SK-N-SH (cell line): ENCODE data around the gene CZIB. TPM values are rescaled to one million over a fixed set of nuclear protein-coding genes. Genes with fewer than 3 reads are reported as not detected.

Experiments
- CTCF ChIA-PET: fragments of 300-600, 350-600 bp; formaldehyde crosslinking; extraction: SDS; loops from one replicate; lab custom pipeline; 2021; lab: Yijun Ruan, JAX
- POLR2A ChIA-PET: fragments of 350-600 bp; sonication (Branson Sonifier 250); formaldehyde crosslinking; extraction: SDS; loops from one replicate; lab custom pipeline; 2020; ENCODE audit warnings: antibody characterized with exemption, inconsistent platforms; lab: Yijun Ruan, JAX
- DNase-seq: peaks from one replicate; pipeline ENCODE4 v3.0.0; 2012
- H2AFZ ChIP-seq: fragments of 200-600 bp; sonication (generic); 2 replicates; pipeline ENCODE4 v1.8.1; 2016; ENCODE audit warnings: antibody characterized with exemption, mild to moderate bottlenecking, low read depth
- H3F3A ChIP-seq: fragments of 200-600 bp; sonication (generic); replicated peaks from 2 replicates; pipeline ENCODE3; 2016; ENCODE audit warnings: antibody characterized with exemption, mild to moderate bottlenecking; ENCODE audit not compliant: insufficient read depth
- H3K27ac ChIP-seq, 2 experiments: fragments of 200-500 bp in 1 of 2; fragments of 200-600 bp in 1 of 2; sonication (Bioruptor generic) in 1 of 2; sonication (generic), shearing (Covaris generic) in 1 of 2; 2 replicates each; pipeline versions ENCODE4 v1.5.1 to v1.6.1; 2014 to 2016; ENCODE audit warnings: low read depth in 2 of 2, inconsistent platforms in 1 of 2, low read length in 1 of 2, mild to moderate bottlenecking in 1 of 2, mixed read lengths in 1 of 2
- H3K27me3 ChIP-seq: fragments of 200-600 bp; sonication (generic), shearing (Covaris generic); 2 replicates; pipeline ENCODE4 v1.6.1; 2016; ENCODE audit warnings: mixed run types; ENCODE audit not compliant: insufficient read depth
- H3K36me3 ChIP-seq, 2 experiments: fragments of 200-500 bp in 1 of 2; fragments of 200-600 bp in 1 of 2; sonication (Bioruptor generic) in 1 of 2; sonication (generic) in 1 of 2; replicated peaks in 1 of 2; 2 replicates each; pipeline versions ENCODE3 to v1.5.1; 2014 to 2016; ENCODE audit warnings: low read length in 1 of 2, mild to moderate bottlenecking in 1 of 2; ENCODE audit not compliant: insufficient read depth in 2 of 2, control insufficient read depth in 1 of 2
- H3K4me1 ChIP-seq, 2 experiments: fragments of 200-500 bp in 1 of 2; fragments of 200-600 bp in 1 of 2; sonication (Bioruptor generic) in 1 of 2; sonication (generic), shearing (Covaris generic) in 1 of 2; 2 replicates each; pipeline versions ENCODE4 v1.5.1 to v1.6.1; 2014 to 2016; ENCODE audit warnings: low read depth in 1 of 2, low read length in 1 of 2, mixed run types in 1 of 2; ENCODE audit not compliant: insufficient read depth in 2 of 2, control insufficient read depth in 1 of 2
- H3K4me2 ChIP-seq: fragments of 200-600 bp; sonication (generic), shearing (Covaris generic); 2 replicates; pipeline ENCODE4 v1.6.1; 2017; ENCODE audit warnings: mixed run types
- H3K4me3 ChIP-seq, 2 experiments: fragments of 200-500 bp in 1 of 2; fragments of 200-600 bp in 1 of 2; sonication (Bioruptor generic) in 1 of 2; sonication (generic), shearing (Covaris generic) in 1 of 2; 2 replicates each; pipeline versions ENCODE4 v1.5.1 to v1.8.1; 2014 to 2016; ENCODE audit warnings: low read depth in 2 of 2, inconsistent platforms in 1 of 2, low read length in 1 of 2, mild to moderate bottlenecking in 1 of 2, mixed read lengths in 1 of 2, moderate library complexity in 1 of 2
- H3K79me2 ChIP-seq: fragments of 200-600 bp; sonication (generic); 2 replicates; pipeline ENCODE4 v1.8.1; 2017; ENCODE audit warnings: mild to moderate bottlenecking; ENCODE audit not compliant: insufficient read depth
- H3K9ac ChIP-seq: fragments of 200-600 bp; sonication (generic); 2 replicates; pipeline ENCODE4 v1.6.1; 2017; ENCODE audit warnings: mixed run types
- H3K9me2 ChIP-seq: fragments of 200-600 bp; sonication (generic); 2 replicates; pipeline ENCODE4 v1.6.1; 2017; ENCODE audit warnings: mixed run types
- H3K9me3 ChIP-seq: fragments of 200-600 bp; sonication (generic); 2 replicates; pipeline ENCODE4 v1.6.1; 2017; ENCODE audit warnings: mixed run types, mild to moderate bottlenecking, moderate library complexity
- H4K20me1 ChIP-seq: fragments of 200-600 bp; sonication (generic); 2 replicates; pipeline ENCODE4 v1.6.1; 2017; ENCODE audit warnings: mild to moderate bottlenecking, mixed run types; ENCODE audit not compliant: insufficient read depth
- CHD2 ChIP-seq: fragments of 150-350 bp; IDR thresholded peaks from 2 replicates; pipeline ENCODE4 v1.6.1; 2018; ENCODE audit warnings: low read length; ENCODE audit not compliant: partially characterized antibody
- ELF1 ChIP-seq: IDR thresholded peaks from 2 replicates; pipeline ENCODE4 v1.4.0; 2012
- EZH2phosphoT487 ChIP-seq: fragments of 200-600 bp; sonication (generic); IDR thresholded peaks from 2 replicates; pipeline ENCODE4 v1.6.1; 2017; ENCODE audit warnings: low read depth, mixed run types, mild to moderate bottlenecking, antibody characterized with exemption, moderate library complexity, borderline replicate concordance
- FOSL2 ChIP-seq: IDR thresholded peaks from 2 replicates; pipeline ENCODE4 v1.4.0; 2012; ENCODE audit warnings: low read depth, mild to moderate bottlenecking, moderate library complexity, borderline replicate concordance
- FOXJ3 ChIP-seq: sonication (generic); formaldehyde crosslinking; IDR thresholded peaks from 2 replicates; pipeline ENCODE4 v1.5.1; 2020; ENCODE audit warnings: mild to moderate bottlenecking, missing genetic modification reagents
- FOXM1 ChIP-seq: IDR thresholded peaks from 2 replicates; pipeline ENCODE4 v1.4.0; 2012; ENCODE audit warnings: low read depth, mild to moderate bottlenecking
- GABPA ChIP-seq: IDR thresholded peaks from 2 replicates; pipeline ENCODE4 v1.4.0; 2012; ENCODE audit warnings: low read depth, mild to moderate bottlenecking
- GATA2 ChIP-seq: sonication (generic); formaldehyde crosslinking; IDR thresholded peaks from 2 replicates; pipeline ENCODE4 v1.5.0; 2020; ENCODE audit warnings: mild to moderate bottlenecking, missing genetic modification reagents
- JUND ChIP-seq: IDR thresholded peaks from 2 replicates; pipeline ENCODE4 v1.4.0; 2012
- NFIC ChIP-seq: IDR thresholded peaks from 2 replicates; pipeline ENCODE4 v1.4.0; 2012; ENCODE audit warnings: borderline replicate concordance
- NRF1 ChIP-seq: IDR thresholded peaks from 2 replicates; pipeline ENCODE4 v1.6.1; 2012; ENCODE audit warnings: low read depth, mild to moderate bottlenecking, low read length
- PBX3 ChIP-seq: IDR thresholded peaks from 2 replicates; pipeline ENCODE4; 2012
- RAD21 ChIP-seq: IDR thresholded peaks from 2 replicates; pipeline ENCODE4 v1.6.1; 2012; ENCODE audit warnings: mild to moderate bottlenecking, low read length
- RXRA ChIP-seq: IDR thresholded peaks from 2 replicates; pipeline ENCODE4 v1.4.0; 2012; ENCODE audit warnings: low read depth, mild to moderate bottlenecking, borderline replicate concordance
- SIN3A ChIP-seq: IDR thresholded peaks from 2 replicates; pipeline ENCODE4 v1.6.1; 2012; ENCODE audit warnings: low read depth, mild to moderate bottlenecking, low read length, moderate library complexity, borderline replicate concordance
- SMC3 ChIP-seq: IDR thresholded peaks from 2 replicates; pipeline ENCODE4 v1.6.1; 2012; ENCODE audit warnings: low read depth, low read length, improper control_type of control experiment
- TAF1 ChIP-seq: IDR thresholded peaks from 2 replicates; pipeline ENCODE4 v1.6.1; 2012; ENCODE audit warnings: low read depth, mild to moderate bottlenecking, low read length, moderate library complexity, borderline replicate concordance
- TCF12 ChIP-seq: IDR thresholded peaks from 2 replicates; pipeline ENCODE4 v1.4.0; 2012
- TEAD4 ChIP-seq: IDR thresholded peaks from 2 replicates; pipeline ENCODE4 v1.4.0; 2012; ENCODE audit warnings: mild to moderate bottlenecking, borderline replicate concordance; ENCODE audit not compliant: insufficient read depth
- USF1 ChIP-seq: IDR thresholded peaks from 2 replicates; pipeline ENCODE4 v1.4.0; 2012; ENCODE audit warnings: low read depth, borderline replicate concordance
- USF2 ChIP-seq: fragments of 150-350 bp; IDR thresholded peaks from 2 replicates; pipeline ENCODE4 v1.6.1; 2017; ENCODE audit warnings: antibody characterized with exemption, low read length, low read depth, borderline replicate concordance
- YY1 ChIP-seq: IDR thresholded peaks from 2 replicates; pipeline ENCODE4 v1.4.0; 2012; ENCODE audit warnings: low read depth, mild to moderate bottlenecking
- WGBS: methylation state at CpG from one replicate; pipeline ENCODE4 v1.1.6; 2017; ENCODE audit warnings: low lambda C conversion rate; 5-methylcytosine and 5-hydroxymethylcytosine counted together
- polyA plus RNA-seq, 3 experiments: library from polyadenylated mRNA; depleted of rRNA; stranded (reverse); fragments of >200 nt; gene quantifications; 2 replicates each; pipeline ENCODE4 v1.2.3, GENCODE V29; 2012
- TF ChIP-seq, protein P1 (sequence below): IDR thresholded peaks from 2 replicates; pipeline ENCODE4 v1.4.0; 2012; ENCODE audit warnings: low read depth
- TF ChIP-seq, protein P2 (sequence below): fragments of 200-600 bp; sonication (generic); IDR thresholded peaks from 2 replicates; pipeline ENCODE4 v1.6.1; 2017; ENCODE audit warnings: antibody characterized with exemption, mild to moderate bottlenecking, moderate library complexity

CZIB gene
- polyA plus RNA-seq, 1 of the 3 experiments (the other 2 are of a cell fraction) = 69.0 TPM

DNA sequence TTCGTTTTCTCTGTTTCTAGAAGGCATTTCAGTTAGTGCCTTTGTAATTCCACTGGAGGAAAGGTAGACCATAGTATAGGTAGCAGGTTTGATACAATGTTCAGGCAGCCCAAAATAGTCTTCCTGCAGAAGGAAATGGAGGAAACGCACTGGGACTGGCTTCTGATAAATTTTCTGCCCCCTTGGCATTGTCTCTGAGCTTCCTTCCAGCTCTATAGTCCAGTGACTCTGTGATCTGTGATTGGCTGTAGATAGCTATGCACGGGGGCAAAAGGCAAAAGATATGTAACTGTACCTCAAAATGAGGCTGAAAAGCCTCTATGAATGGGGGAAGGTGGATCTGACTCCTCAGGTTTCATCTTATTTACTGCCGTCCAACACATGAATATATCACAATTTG lies 23.7 kb upstream of the CZIB start:
- no peak overlapping the region for H3K9ac ChIP-seq
- CTCF ChIA-PET = no interaction called here
- no peaks in the 10 kb centered on the region for H3K79me2 ChIP-seq
- H3F3A ChIP-seq = peaks cover 14% of the 10 kb centered on the region
- no peak overlapping the region for H3K4me2 ChIP-seq
- no peak overlapping the region for H2AFZ ChIP-seq
- WGBS = 78% methylated on average over 4 of the region's 4 CpGs
- POLR2A ChIA-PET = no interaction called here
- H3K9me2 ChIP-seq = no peaks in the 10 kb centered on the region
- TF ChIP-seq EZH2phosphoT487 (no peak), FOXJ3 (CRISPR knock-in tag) (no peak), NFIC (no peak), PBX3 (no peak), TAF1 (no peak), RXRA (no peak), USF2 (no peak), CHD2 (no peak), GATA2 (CRISPR knock-in tag) (no peak), TEAD4 (no peak), SMC3 (no peak), FOXM1 (no peak), SIN3A (no peak), YY1 (no peak), GABPA (no peak), JUND (no peak)
- TF ChIP-seq, protein P1, sequence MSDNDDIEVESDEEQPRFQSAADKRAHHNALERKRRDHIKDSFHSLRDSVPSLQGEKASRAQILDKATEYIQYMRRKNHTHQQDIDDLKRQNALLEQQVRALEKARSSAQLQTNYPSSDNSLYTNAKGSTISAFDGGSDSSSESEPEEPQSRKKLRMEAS = no peak
- no peak for DNase-seq
- H3K27ac ChIP-seq = no peak overlapping the region
- no peaks in the 10 kb centered on the region for H3K27me3 ChIP-seq
- H3K36me3 ChIP-seq = peaks cover 4 to 7% of the 10 kb centered on the region in 2 experiments
- H3K4me1 ChIP-seq = peaks cover 0 to 2% of the 10 kb centered on the region in 2 experiments; a peak in 2 of 4 replicates
- H4K20me1 ChIP-seq = no peaks in the 10 kb centered on the region
- no peaks in the 10 kb centered on the region for H3K9me3 ChIP-seq
- no peak overlapping the region for H3K4me3 ChIP-seq

DNA sequence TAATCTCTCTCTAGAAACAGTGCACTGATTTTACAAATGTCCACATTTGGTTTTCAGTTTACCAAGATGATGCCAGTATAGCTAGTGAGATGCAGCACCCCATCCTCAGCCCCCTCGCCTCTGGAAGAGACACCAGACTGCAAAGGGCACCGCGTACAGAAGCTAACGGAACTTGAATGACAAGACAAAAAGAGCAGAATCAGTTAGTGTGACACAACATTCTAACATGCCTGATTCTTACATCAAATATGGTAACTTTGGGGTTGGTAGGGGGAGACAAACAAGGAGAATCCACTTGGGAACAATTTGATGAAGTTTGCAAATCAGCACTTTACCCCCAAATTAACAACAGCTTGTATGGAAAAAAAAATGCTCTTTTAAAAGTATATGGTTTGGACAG lies 21.9 kb upstream of the CZIB start:
- Histone ChIP-seq H4K20me1 (no peaks in the 10 kb centered on the region), H3K79me2 (peaks cover 9% of the 10 kb centered on the region), H2AFZ (no peak overlapping the region), H3F3A (peaks cover 12% of the 10 kb centered on the region), H3K4me3 (no peak overlapping the region), H3K4me2 (no peak overlapping the region), H3K9me2 (no peaks in the 10 kb centered on the region), H3K4me1 (peaks cover 0 to 6% of the 10 kb centered on the region in 2 experiments; a peak in 2 of 4 replicates), H3K9ac (no peak overlapping the region), H3K27me3 (no peaks in the 10 kb centered on the region), H3K27ac (no peak overlapping the region), H3K9me3 (no peaks in the 10 kb centered on the region), H3K36me3 (peaks cover 4 to 7% of the 10 kb centered on the region in 2 experiments)
- DNase-seq = no peak
- WGBS = 90% methylated on average over 4 of the region's 4 CpGs
- POLR2A ChIA-PET = no interaction called here
- CTCF ChIA-PET = no interaction called here
- no peak for TF ChIP-seq SIN3A
- no peak for TF ChIP-seq TCF12
- no peak for TF ChIP-seq PBX3
- no peak for TF ChIP-seq FOXM1
- no peak for TF ChIP-seq ELF1
- TF ChIP-seq, protein P2, sequence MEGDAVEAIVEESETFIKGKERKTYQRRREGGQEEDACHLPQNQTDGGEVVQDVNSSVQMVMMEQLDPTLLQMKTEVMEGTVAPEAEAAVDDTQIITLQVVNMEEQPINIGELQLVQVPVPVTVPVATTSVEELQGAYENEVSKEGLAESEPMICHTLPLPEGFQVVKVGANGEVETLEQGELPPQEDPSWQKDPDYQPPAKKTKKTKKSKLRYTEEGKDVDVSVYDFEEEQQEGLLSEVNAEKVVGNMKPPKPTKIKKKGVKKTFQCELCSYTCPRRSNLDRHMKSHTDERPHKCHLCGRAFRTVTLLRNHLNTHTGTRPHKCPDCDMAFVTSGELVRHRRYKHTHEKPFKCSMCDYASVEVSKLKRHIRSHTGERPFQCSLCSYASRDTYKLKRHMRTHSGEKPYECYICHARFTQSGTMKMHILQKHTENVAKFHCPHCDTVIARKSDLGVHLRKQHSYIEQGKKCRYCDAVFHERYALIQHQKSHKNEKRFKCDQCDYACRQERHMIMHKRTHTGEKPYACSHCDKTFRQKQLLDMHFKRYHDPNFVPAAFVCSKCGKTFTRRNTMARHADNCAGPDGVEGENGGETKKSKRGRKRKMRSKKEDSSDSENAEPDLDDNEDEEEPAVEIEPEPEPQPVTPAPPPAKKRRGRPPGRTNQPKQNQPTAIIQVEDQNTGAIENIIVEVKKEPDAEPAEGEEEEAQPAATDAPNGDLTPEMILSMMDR = no peak
- TF ChIP-seq CHD2 = no peak
- no peak for TF ChIP-seq GABPA
- no peak for TF ChIP-seq FOXJ3 (CRISPR knock-in tag)
- TF ChIP-seq YY1 = no peak
- no peak for TF ChIP-seq NRF1
- no peak for TF ChIP-seq JUND
- no peak for TF ChIP-seq RAD21
- TF ChIP-seq FOSL2 = no peak
- no peak for TF ChIP-seq USF1
